GM18511 (cell line): ENCODE data around the gene WWTR1.

Experiments
- ATAC-seq: cut with Tn5 transposase; IDR thresholded peaks from one replicate; pipeline ENCODE4 v1.9.1; 2021; ENCODE audit warnings: mild to moderate bottlenecking, moderate library complexity; ENCODE audit not compliant: unreplicated experiment

The WWTR1 gene

GRCh38 chr3:149476225-149476624 lies 181.6 kb downstream of the WWTR1 start:
- ATAC-seq = no peak

DNA sequence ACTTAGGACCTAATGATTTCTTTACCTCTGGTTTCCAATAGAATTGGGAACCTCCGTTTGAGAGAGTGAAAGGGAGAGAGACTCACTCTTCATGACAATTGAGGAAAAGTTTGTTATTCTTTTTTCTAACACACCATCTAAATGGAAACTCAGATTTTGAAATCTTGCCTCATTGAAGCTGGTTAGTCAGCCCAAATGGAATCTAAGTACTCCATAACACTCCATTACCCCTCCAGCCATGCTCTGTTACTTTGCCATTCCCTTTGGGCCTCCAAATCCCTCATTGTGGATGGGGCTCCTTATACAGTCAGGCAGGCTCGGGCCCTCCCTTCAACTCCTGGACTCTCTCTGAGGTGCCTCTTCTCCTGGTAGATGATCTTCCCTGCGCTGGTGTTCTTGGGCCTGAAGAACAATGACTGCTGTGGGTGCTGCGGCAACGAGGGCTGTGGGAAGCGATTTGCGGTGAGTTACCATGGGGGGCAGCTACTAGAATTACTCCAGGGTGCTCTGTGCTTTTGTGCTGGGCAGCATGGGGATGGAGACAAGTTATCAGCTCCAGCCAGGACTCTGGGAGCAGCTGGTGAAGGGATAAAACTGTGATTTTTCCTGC lies 182.3 kb downstream of the WWTR1 start:
- no peak for ATAC-seq

DNA sequence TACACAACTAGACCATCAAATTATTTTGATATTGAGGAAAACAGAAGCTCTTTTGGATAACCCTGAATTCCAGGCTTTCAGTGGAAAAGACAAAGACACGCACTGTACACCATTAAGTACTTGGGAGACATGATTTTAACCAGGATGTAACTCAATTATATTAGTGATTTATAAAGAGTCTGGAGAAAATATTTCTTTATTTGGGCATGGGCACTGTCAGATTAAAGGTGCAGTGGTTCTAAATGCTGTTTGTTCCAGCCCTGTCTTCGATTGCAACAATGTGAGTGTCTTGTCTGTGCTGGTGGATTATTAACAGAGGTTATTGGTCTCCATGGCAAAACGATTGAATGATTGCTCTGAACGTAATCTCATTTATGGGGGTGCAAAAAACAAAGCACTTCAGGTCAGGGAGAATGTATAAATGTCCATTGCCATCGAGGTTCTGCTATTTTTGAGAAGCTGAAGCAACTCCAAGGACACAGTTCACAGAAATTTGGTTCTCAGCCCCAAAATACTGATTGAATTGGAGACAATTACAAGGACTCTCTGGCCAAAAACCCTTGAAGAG lies 183.5 kb downstream of the WWTR1 start, which contains the start of gene TM4SF4:
Gene TM4SF4 (plus strand): TSS at position 448 of the 568 bp plus-strand sequence. CDS start 181 bp downstream, outside the sequence.
- no peak for ATAC-seq

DNA sequence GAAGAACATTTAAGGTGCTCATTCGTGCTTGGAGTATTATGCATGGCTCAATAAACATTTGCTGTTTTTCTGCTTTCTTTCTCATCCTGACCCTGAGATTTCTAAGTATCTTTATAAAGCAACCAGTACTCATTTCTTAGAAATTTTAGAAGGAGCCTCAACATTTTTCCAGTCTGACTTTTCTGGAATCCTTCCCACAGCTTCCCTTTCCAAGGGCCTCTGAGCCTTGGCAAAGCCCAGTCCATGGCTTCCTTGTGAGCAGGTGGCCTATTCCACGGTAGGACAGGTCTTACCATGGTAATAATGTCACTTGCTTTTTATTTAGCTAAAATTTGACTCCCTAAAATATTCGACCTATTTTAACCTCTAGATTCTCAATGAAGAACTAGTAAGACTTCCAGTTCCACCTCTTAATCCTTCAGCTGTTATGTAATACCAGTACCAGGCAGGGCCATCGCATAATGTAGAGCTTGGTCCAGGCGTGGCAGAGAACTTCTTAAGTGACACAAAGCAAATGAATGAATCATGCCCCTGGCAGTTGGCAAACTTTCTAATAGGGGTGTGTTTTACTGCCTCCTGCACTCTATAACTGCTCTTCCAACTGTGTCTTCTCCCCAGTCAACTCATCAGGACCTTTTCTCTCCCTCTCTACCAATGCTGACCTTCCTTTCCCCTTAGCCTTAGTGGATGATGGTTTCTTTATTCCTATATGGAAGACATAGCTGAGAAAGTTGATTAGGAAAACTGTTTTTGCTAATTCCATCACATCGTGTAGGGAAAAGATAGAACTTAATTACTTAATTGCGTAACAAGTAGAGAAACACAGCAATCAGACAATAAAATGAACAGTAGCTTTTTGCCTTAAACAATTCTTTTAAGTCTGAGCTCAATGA lies 184.2 kb downstream of the WWTR1 start:
- no peak for ATAC-seq

- no peak for ATAC-seq
These were observed 185.6 kb downstream of the WWTR1 start for GRCh38 chr3:149472030-149472797.

DNA sequence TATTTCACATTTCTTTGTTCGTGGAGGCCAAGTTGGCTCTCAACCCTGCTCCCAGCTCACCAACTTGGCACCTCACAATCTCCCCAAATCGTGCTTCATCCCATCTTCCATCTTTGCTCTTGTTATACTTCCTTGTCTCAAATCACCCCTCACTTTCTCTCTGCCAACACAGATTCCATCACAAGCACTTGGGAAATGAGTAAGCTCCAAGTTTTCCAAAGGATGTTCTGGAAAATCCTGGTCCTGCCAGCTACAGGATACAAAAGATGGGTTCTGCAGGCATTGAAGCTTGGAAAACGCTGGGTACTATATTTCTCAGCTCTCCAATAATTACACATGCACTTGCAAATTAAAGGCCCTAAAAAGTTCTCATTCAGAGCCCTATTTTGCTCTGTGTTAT lies 187.4 kb downstream of the WWTR1 start:
- no peak for ATAC-seq

DNA sequence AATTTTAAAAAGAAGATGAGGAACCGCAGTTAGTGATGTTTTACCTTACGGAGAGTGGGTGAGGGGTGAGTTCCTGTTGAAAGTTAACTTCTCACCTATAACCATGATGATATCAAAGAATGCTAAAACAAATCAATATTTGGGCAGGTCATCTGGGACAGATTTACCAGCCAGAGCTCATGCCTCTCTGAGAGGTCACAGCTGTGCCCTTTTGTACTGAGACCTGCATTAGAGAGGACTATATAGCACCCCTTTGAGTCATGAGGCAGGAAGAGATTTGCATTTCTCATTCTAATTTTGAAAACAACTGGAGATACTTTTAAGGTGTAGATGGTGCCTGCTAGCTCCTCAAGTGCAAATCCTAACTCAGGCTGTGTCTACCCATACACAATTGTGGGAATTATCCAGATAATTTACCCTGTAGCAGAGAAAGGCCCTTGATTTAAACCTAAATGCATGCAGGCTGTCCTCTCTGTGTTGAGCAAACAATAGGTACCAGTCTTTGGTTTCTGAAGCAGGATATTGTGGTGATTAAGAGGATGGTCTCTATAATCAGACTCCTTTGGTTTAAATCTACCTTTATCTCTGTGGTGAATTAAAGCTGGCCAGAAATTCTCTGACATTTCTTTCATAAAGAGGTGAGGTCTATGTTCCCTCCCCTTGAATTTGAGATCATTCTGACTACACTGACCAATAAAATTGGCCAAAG lies 189.2 kb downstream of the WWTR1 start:
- peak; percentile 93 for ATAC-seq
